ENCODE data around the gene ARVCF. TPM values are rescaled to one million over a fixed set of nuclear protein-coding genes. Genes with fewer than 3 reads are reported as not detected.

The ARVCF gene
- polyA plus RNA-seq, 1 donor from 2014 or later, result 112 TPM

- H3K79me2 ChIP-seq (replicated peaks; ENCODE audit: insufficient read depth, low read length), result no peaks in the 10 kb centered on the region
- no peak overlapping the region for H3K4me3 ChIP-seq (ENCODE audit: low read length)
- no peak overlapping the region for H3K9ac ChIP-seq (ENCODE audit: low read length)
- H3K27ac ChIP-seq (ENCODE audit: low read length), result no peak overlapping the region
- H4K20me1 ChIP-seq (ENCODE audit: insufficient read depth), result no peaks in the 10 kb centered on the region
- no peak for TF ChIP-seq EZH2 (IDR thresholded peaks at IDR 0.05; ENCODE audit: borderline replicate concordance, insufficient read depth, low read length, poor library complexity, severe bottlenecking)
- TF ChIP-seq RAD21 (conservative IDR thresholded peaks at IDR 0.05), result no peak
- TF ChIP-seq TAF1 (IDR thresholded peaks at IDR 0.05; ENCODE audit: low read depth), result no peak
- no peaks in the 10 kb centered on the region for H3K36me3 ChIP-seq (ENCODE audit: insufficient read depth, low read length)
- H3K9me2 ChIP-seq (ENCODE audit: insufficient read depth, low read length), result no peaks in the 10 kb centered on the region
- H3F3A ChIP-seq (ENCODE audit: insufficient read depth, low read length, poor library complexity, severe bottlenecking), result no peaks in the 10 kb centered on the region
- no peaks in the 10 kb centered on the region for H3K9me3 ChIP-seq (ENCODE audit: low read length)
- no peaks in the 10 kb centered on the region for H3K27me3 ChIP-seq (ENCODE audit: insufficient read depth, low read depth, low read length)
- H3K4me2 ChIP-seq (ENCODE audit: low read length), result no peak overlapping the region
- no peak overlapping the region for H2AFZ ChIP-seq (ENCODE audit: low read depth, low read length)
Measured at GRCh38 chr22:19933341-19934241, 83.0 kb downstream of the ARVCF start.

DNA sequence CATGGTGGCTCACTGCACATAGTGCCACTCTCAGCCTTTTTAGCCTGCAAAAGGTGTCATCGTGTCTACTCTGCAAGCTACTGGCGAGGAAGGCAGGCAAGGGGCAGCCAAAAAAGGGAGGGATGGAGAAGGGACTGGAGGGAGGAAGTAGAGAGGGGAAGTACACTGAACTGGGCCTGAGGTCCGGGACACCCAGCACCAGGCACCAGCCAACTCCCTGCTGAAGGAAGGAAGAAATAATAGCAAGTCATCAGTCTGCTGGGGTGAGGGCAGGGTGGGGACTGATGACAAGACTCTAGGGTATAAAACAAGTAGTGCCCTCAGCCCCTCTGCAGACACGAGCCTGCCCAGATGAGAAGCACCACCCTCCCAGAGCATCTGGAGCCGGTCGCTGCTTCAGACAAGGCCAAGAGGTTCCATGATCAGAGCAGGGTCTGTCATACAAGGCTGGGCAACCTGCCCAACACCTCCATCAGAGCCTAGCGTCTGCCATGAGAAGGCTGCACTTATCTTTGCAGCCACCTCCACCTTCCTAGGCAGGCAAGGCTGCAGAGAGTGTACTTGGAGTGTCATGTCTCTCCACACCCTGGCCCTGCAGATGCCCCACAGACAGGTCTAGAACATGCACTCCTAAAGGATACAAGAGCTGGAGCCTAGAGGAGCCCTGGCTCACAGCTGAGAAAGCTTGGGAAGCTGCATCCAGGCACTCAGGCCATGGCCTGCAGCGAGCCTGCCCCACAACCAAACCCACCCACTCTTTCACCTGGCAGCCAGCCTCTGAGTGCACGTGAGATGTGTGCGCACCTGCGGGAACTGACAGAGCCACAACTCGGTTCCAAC lies 84.0 kb downstream of the ARVCF start:
- H2AFZ ChIP-seq (ENCODE audit: low read depth, low read length), result no peak overlapping the region
- H3K9me3 ChIP-seq (ENCODE audit: low read length), result no peaks in the 10 kb centered on the region
- TF ChIP-seq SMC3 (conservative IDR thresholded peaks at IDR 0.05; ENCODE audit: poor library complexity) (no peak), MXI1 (conservative IDR thresholded peaks at IDR 0.05; ENCODE audit: poor library complexity, severe bottlenecking) (no peak), EZH2 (IDR thresholded peaks at IDR 0.05; ENCODE audit: borderline replicate concordance, insufficient read depth, low read length, poor library complexity, severe bottlenecking) (no peak), TAF1 (IDR thresholded peaks at IDR 0.05; ENCODE audit: low read depth) (no peak), CTCF (IDR thresholded peaks at IDR 0.05; ENCODE audit: poor library complexity, severe bottlenecking) (no peak), POLR2AphosphoS5 (IDR thresholded peaks at IDR 0.05) (no peak), EP300 (conservative IDR thresholded peaks at IDR 0.05; ENCODE audit: poor library complexity, severe bottlenecking) (no peak), RAD21 (conservative IDR thresholded peaks at IDR 0.05) (no peak)
- TF ChIP-seq, protein P1, sequence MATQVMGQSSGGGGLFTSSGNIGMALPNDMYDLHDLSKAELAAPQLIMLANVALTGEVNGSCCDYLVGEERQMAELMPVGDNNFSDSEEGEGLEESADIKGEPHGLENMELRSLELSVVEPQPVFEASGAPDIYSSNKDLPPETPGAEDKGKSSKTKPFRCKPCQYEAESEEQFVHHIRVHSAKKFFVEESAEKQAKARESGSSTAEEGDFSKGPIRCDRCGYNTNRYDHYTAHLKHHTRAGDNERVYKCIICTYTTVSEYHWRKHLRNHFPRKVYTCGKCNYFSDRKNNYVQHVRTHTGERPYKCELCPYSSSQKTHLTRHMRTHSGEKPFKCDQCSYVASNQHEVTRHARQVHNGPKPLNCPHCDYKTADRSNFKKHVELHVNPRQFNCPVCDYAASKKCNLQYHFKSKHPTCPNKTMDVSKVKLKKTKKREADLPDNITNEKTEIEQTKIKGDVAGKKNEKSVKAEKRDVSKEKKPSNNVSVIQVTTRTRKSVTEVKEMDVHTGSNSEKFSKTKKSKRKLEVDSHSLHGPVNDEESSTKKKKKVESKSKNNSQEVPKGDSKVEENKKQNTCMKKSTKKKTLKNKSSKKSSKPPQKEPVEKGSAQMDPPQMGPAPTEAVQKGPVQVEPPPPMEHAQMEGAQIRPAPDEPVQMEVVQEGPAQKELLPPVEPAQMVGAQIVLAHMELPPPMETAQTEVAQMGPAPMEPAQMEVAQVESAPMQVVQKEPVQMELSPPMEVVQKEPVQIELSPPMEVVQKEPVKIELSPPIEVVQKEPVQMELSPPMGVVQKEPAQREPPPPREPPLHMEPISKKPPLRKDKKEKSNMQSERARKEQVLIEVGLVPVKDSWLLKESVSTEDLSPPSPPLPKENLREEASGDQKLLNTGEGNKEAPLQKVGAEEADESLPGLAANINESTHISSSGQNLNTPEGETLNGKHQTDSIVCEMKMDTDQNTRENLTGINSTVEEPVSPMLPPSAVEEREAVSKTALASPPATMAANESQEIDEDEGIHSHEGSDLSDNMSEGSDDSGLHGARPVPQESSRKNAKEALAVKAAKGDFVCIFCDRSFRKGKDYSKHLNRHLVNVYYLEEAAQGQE (IDR thresholded peaks at IDR 0.05; ENCODE audit: borderline replicate concordance), result no peak

More for the DNA sequence above, 84.0 kb downstream of the ARVCF start:
- H4K20me1 ChIP-seq (ENCODE audit: insufficient read depth), result no peaks in the 10 kb centered on the region
- H3K9me2 ChIP-seq (ENCODE audit: insufficient read depth, low read length), result no peaks in the 10 kb centered on the region
- no peaks in the 10 kb centered on the region for H3K36me3 ChIP-seq (ENCODE audit: insufficient read depth, low read length)
- H3K4me3 ChIP-seq (ENCODE audit: low read length), result no peak overlapping the region
- no peaks in the 10 kb centered on the region for H3K27me3 ChIP-seq (ENCODE audit: insufficient read depth, low read depth, low read length)
- H3K9ac ChIP-seq (ENCODE audit: low read length), result no peak overlapping the region
- no peak overlapping the region for H3K27ac ChIP-seq (ENCODE audit: low read length)
- H3K79me2 ChIP-seq (replicated peaks; ENCODE audit: insufficient read depth, low read length), result no peaks in the 10 kb centered on the region
- no peaks in the 10 kb centered on the region for H3F3A ChIP-seq (ENCODE audit: insufficient read depth, low read length, poor library complexity, severe bottlenecking)
- H3K4me2 ChIP-seq (ENCODE audit: low read length), result no peak overlapping the region

Measured in neural cell (in vitro differentiated cells).